NCI-H2196 (cell line): Measurements from ENCODE around the gene PLAAT3.
"Not testable (repeated sequence)": the region's sequence is repeated elsewhere in the genome, so short reads cannot be mapped to it uniquely, and the experiment has no call there.

ENCODE experiments used
- DNase-seq: peaks from one replicate; lab custom pipeline; 2025; ENCODE audit not compliant: unreplicated experiment; lab: John Stamatoyannopoulos, UW

PLAAT3 gene

GRCh38 chr11:63609971-63610580 is 4.2 kb downstream of the PLAAT3 start:
- no peak for DNase-seq

- DNase-seq = peak; percentile 20
Observed at GRCh38 chr11:63609536-63609935, 4.7 kb downstream of the PLAAT3 start.

- no peak for DNase-seq
Observed at GRCh38 chr11:63608353-63609345, 5.6 kb downstream of the PLAAT3 start.

- DNase-seq = no peak
Observed at GRCh38 chr11:63603180-63603518, 11.1 kb downstream of the PLAAT3 start.

- not testable (repeated sequence) for DNase-seq
Observed at GRCh38 chr11:63602290-63603179, 11.7 kb downstream of the PLAAT3 start.

- DNase-seq = no peak
Observed at GRCh38 chr11:63599211-63600122, 14.8 kb downstream of the PLAAT3 start.

GRCh38 chr11:63598556-63598955 is 15.7 kb downstream of the PLAAT3 start:
- no peak for DNase-seq

- no peak for DNase-seq
Observed at GRCh38 chr11:63595296-63595695, 18.9 kb downstream of the PLAAT3 start.

- peak; percentile 29 for DNase-seq
Observed at GRCh38 chr11:63592975-63593395, 21.2 kb downstream of the PLAAT3 start.

GRCh38 chr11:63590024-63590788 is 24.0 kb downstream of the PLAAT3 start:
- no peak for DNase-seq

GRCh38 chr11:63589000-63589399 is 25.2 kb downstream of the PLAAT3 start:
- peak; percentile 8 for DNase-seq

- no peak for DNase-seq
Observed at GRCh38 chr11:63586451-63587166, 27.6 kb downstream of the PLAAT3 start.

- DNase-seq = no peak
Observed at GRCh38 chr11:63583357-63583677, 30.9 kb downstream of the PLAAT3 start.

- not testable (repeated sequence) for DNase-seq
Observed at GRCh38 chr11:63581224-63581623, 33.0 kb downstream of the PLAAT3 start.

- not testable (repeated sequence) for DNase-seq
Observed at GRCh38 chr11:63578882-63579281, 35.4 kb downstream of the PLAAT3 start.

GRCh38 chr11:63574856-63575602 is 39.2 kb downstream of the PLAAT3 start:
- no peak for DNase-seq

GRCh38 chr11:63573881-63574855 is 40.1 kb downstream of the PLAAT3 start:
- peak; percentile 54 for DNase-seq
